ENCODE results near the gene CALML3.

Gene CALML3

DNA sequence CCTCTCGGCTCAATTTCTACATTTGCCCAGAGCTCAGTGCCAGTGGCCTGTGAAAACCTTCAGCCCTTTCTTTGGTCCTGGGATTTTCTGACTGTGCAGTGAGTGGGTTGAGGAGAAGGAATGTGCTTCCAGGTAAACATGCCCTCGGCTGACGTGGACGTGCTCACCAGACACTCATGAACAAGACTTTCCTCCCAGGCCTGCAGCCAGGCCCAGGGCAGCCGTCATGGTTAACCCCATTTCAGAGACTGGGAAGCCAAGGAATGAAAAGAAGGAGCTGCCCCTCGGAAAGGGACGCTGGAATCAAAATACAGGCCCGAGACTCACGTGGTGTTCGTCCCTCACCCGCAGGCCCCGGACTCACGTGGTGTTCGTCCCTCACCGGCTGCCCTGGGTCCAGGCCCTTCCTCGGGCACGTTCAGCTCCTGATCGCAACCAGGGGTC, 16.6 kb upstream of the CALML3 start:
- no peak for DNase-seq

DNA sequence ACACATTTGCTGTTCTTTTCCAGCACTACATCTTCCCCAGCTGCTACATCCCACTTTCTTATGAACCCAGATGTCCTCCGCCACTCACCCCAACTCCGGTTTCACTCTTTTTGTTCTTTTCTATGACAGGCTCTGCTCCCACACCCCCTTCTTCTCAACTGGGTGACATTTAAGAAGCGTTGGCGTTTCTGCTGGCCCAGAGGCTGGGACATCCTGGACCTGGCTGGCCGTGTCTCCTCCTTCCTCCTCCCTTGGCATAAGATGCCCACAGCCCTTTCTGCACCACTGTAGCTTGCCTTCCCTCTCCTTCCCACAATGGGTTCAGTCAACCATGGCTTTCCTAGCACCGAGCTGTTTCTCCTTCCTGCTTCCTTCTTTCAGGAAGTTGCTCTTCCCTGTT, 16.0 kb upstream of the CALML3 start:
- no peak for DNase-seq

DNA sequence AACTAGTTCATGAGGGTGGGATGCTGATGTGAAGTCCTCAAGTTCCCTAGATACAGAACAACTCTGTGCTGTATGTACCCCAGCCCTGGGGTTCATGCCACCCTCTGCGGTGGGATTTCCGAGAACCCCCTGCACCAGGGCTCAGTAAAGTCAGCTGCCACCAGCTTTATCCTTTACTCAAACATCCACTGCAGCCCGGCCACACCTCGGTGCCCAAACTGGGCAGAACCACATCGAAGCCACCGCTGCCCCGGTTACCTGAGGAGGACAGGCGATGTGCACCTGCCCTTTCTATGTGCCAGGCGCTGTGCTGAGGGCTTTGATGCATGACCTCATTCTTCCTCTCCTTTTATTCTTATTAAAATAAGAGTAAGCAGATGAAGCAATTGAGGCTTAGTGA, 15.5 kb upstream of the CALML3 start:
- DNase-seq, result no peak

DNA sequence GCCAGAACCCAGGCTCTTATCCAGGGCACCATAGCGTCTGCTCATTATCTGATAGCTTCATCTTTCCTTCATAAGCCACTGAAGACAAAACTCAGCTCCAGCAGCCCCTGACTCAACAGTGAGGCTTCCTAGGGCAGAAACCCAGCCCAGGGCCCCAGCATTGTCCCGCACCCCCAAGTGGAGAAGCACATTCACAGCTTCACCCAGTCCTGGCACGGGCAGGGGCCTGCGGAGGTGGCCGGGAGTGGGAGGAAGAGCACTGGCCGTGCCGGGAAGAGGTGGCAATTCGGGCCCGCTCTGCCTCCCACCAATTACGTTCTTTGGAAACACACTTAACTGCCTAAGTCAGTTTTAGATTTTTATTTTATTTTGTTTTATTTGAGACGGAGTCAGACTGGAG, 15.1 kb upstream of the CALML3 start:
- DNase-seq, result no peak

DNA sequence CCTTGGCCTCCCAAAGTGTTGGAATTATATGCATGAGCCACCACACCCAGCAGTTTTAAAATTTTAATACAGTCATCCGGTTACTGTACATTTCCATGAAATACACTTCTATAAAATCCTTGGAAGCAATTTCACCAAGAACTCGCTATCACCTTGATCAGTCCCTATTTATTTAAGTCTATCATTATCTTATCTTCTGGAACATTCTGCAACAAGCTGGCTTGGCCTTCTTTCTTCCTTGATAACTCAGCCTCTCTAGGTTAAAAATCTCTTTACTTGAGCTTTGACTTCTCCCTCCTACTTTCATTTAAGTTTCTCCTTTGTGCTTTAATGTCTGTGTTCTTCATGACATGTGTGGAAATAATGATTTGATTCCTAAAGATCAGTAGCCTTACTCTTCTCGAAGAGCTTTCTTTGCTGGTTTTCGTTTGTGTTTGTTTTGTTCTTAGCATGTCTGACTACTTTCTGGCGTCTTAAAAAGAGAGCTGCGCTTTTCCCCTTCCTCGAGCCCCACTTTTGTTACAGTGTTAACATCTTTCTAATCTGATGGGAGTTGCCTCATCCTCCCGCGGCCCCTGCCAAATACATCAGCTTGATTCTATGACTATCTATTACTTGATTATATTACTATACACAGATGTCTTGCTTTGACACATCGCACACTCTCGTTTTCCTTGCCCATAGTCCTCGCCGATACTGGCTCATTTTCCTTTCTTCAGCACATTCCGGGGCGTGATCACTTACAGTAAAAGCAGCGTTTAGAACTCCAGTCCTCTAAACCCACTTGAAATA, 14.3 kb upstream of the CALML3 start:
- DNase-seq, result no peak

DNA sequence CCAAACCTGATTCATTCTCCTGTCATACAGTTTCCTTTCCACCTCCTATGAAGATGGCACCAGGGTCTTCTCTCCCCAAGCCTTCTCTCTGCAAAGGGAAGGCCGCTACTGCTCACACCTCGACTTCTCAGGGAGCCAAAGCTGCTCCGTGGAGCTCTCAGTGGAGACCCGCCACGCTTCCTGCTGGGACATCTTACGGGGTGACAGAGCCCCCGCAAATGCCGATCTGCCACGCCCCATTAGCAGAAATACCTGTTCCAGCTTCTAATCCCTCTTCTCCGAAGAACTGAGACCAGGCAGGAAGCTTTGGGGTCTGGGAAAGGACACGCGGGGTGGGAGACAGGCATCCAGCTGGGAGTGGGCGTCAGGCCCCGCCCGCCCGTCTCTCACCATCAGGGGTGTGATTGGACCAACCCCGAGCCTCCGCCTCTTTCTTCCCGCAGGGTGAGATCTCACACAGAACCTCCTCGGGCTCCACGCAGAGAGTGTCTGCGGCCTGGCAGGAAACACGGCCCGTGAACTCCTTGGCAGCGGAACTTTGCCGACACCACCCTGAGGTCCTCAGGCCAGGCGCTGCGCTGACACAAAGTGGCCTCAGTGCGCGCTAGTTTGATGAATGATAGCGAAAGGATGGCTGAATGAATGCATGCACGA, 13.4 kb upstream of the CALML3 start:
- no peak for DNase-seq

DNA sequence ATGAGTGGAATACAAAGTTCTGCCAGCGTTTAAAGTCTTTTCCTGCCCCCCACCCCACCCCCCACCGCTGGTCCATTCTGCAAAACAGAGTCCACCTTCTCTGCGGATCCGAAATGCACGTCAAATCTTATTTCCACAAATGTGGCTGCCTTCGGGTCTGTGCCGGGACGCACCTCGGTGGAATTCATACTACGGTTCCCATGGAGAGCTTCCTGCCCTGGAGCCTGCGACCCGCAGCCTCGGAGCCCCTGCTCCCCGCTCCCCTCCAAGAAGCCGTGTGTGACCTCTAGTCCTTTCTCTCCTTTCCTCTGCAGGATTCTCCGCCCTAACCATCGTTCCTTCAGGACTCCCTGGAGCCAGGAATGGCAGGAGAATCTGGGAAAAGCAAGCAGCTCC, 12.9 kb upstream of the CALML3 start:
- DNase-seq, result no peak

DNA sequence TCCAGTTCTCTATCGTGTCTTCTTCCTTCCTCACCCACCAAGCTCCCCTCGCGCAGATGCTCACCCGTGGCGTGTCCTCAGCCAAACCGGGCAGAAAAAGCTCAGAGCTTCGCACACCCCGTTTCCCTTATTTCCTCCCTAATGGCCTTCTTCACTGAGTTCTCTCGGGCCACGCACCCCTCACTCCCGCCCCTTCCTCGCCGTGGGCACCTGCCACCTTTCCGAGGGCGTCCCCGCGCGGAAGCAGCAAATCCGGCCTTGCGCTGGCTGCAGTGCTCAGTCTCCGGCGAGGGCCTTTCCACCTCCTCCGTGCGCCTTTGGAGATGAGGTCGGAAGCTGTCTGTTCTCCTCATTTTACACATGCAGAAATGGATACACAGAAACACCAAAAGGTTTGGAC, 12.4 kb upstream of the CALML3 start:
- DNase-seq, result no peak

DNA sequence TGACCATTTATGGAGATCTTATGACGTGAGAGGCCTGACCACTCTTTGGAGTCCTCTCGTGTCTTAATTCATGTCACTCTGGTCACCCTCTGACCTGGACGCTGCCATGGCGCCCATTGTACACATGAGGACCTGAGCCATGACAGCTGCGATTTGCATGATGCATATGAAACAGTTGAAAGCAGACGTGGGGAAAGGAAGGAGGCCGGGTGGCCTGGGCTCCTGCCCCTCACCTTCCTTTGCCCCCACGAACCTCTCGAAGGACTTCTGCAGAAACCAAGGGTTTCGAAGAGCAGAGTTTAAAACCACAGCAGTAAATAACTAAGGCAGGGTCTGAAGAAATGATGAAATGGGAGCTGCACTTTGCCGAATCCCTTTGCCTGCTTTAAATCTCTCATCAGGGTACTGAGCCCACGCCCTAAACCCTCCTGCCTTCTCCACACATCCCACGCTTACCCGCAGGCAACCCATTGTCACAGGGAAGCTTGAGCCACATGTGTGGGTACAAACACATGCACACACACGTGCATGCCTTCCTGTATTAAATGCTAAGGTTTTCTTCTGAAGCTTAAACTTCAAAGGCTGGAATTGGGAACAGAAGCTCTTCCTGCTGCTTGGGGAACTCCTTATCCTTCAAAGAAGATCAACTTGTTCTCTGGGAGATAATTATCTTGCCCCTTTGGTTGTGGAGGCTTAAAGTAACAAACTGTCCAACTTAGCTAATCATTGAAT, 11.7 kb upstream of the CALML3 start:
- DNase-seq, result no peak

DNA sequence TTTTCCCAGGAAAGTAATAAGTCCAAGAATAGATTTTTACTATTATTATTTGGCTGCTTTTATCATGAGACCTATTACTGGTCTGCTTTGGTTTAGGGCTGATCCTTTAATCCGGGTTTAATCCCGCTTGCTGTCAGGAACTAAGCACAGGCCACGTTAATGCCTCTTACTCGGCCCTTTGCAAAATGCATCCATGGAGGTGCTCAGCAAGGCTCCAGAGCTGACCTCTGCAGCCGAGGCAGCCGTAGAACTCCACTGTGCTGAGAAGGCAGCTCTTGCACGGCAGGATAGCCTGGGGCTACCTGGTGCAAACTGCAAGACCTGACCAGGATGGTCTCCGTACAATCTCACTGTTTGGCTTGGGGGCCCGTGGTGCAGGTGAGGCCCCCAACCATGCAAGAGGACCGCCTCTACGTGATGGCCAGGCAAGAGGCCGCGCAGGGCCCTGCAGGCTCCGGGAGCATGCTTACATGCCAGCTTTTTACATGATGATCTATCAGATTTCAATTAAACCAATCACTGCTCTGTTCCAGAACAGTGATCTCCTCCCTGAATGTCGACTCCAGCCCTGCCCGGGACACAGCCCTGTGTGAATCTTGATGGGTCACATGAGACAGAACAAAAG, 10.4 kb upstream of the CALML3 start:
- no peak for DNase-seq

DNA sequence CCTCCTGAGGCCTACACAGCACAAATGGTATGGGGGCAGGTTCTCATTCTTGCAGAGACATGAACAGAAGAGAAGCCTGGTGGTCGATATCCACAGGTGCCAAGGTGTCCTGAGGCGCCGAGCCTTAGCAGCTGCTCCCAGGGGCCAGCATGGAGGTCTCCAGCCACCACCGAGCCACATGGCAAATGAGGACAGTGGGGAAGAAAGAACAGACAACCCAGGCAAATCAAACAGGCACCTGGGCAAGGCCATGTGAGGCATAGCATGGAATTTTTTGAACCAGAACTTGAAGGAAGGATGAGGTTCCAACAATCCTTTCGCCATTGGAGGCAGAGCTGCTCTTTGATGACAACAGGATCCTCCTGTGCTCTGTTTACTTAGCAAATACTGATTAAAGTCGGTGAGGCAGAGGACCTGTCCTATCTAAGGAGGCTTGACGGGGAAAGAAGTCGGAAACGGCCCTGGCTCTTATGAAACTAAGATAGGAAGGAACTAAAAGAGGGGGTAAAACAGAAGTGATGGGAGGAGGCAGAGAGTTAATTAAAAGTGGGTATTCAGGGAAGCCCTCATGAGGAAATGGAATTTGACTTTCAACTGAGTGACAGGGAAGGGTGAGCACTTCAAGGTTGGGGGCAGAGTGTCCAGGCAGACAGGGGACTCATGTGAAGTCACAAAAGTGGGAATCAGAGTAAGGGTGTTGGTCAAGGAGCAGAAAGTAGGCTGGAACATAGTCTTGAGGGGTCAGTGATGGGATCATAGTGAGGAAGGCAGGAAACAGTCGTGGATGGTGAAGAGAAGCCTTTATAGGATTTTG, 8.6 kb upstream of the CALML3 start:
- no peak for DNase-seq

DNA sequence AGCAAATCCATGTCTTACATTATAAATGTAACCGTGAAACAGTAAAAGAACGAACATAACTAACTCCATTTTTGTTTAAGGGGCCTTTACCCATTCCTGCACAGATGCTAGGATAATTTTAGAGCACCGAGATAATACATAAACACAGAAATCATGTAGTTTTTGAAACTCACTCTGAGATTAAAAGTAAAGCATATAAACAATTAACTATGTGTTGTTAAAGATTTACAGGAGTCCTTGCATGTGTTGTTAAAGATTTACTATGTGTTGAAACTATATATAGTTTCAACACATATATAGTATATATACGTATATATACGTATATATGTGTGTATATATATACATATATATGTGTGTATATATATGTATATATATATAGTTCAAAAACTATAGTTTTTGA, 7.2 kb upstream of the CALML3 start:
- DNase-seq, result no peak

DNA sequence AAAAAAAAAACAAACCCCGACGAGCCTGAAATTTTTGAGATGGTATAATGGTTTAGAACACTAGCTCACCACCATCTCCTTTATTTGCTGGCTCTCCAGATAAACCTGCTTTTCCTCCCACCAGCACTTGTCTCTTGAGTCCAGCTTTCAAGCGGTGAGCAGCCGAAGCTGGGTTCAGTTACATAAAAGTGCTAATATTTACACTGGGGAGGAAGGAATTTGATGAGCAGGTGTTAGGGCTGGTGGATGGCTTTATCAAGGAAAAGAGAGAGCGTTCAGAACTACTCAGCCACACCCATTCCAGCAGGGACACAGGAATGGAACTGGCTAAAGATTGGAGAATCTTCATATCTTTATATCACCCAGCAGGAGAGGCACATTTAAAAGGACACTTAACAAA, 6.6 kb upstream of the CALML3 start:
- no peak for DNase-seq

DNA sequence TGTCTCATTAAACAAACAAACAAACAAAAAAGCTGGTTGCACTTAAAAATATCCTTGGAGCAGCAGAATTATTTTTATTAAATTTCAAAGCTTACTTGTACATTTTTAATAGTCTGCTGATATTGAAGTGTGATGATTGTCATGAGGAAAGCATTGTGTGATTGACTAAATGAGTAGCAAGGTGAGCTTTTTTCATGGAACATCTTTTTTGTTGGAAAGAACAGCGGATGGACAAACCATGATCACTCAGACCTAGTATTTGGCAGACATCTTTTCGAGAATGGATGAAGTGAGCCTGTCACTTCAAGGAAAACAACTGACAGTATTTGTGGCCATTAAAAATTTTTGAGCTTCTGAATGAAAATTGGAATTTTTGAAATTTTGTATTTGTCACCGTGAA, 5.7 kb upstream of the CALML3 start:
- DNase-seq, result no peak

DNA sequence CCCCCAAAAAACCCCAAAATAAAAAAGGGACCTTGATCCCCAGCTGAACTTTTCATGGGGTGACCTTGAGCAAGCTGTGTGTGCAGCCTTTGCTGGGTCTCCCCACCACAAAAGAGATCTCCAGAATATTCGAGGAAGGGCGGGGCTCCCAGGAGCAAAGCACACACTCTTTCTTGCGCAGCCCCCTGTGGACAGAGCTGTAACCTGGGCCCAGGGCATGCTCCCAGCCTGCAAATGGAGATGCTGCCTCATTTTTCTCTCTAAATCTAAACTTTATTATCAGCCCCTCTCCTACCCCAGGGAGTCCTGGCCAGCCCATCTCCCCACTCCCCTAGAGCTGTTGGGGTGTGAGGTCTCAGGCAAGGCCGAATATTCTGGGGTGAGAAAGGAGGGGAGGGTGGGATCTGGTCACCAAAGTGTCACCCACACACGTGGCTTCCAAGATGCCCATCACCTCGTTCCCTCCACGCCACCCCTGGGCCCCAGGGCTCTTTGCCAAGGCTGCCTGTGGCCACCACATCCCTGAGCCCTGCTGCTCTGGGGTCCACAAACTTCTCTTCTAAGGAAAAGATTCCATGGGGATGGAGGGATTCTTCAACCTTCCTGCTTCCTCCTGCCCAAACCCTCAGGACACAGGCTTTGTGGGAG, 1.7 kb upstream of the CALML3 start:
- DNase-seq, result no peak

DNA sequence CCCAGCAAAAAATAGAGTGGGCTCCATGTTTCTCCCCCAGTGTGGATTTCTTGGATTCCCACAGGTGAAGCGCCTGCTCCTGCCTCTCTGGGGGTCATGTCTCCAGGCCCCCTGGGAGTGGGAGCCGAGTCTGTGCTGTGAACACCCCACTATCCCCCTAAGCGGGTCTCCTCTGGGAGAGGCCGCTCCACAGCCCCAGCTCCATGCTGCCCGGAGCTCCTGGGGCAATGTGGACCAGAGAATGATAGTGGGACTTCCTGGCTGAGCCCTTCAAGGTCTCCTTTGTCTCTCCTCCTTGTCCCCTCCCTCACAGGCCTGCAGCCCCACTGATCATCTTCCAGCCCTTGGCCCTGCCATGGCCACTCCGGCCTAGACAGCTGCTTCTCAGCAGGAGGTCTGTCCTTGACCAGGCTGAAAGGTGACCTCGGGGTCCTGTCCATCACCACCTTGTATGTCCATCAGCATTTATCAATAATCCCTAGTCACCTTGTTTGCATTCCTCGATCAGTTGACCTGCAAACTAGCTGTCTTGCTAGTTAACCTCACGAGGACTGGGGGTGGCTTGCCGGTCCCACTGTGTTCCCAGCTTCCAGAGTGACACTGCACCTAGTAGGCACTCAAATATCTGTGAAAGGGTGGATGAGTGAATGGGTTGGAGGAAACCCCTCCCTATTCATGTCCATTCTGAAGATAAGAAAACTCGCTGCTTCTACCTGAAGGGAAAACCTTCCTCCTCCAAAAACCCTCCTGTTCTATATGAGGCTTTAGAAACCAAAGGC, 776 bp upstream of the CALML3 start:
- DNase-seq, result no peak

DNA sequence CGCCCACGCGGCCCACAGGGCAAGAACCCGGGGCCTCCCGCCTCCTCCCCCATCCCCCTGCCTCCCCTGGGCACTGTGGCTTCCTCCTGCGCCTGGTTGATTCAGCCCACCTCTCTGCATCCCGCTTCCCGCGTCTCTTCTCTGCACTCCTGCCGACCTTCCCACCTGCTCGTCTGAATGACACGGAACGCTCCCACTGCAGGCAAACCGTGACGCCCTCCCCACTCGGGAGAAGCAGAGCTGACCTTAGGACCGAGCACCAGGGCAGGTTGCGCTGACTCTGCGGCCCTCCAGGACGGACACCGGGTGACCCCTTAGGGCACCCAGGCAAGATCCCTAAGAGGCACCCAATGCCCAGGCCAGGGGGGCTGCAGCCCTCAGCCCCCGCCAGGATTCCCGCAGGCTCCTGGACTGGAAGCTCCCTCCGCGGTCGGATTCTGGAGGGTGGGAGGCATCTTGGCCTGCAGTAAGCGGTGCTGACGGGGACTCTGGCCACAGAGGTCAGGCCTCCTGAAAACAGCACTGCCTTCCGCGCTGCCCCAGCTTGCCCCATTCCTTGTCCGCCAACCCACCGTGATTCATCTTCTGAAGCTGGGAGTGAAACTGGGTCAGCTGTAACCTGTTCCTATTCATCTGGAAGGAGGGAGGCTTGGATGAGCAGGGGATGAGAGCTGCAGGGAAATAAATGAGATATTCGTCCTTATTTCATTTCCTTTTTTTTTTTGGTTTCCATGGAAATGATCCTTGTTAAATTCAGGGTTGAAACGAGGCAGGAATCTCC, 990 bp downstream of the CALML3 start:
- no peak for DNase-seq

DNA sequence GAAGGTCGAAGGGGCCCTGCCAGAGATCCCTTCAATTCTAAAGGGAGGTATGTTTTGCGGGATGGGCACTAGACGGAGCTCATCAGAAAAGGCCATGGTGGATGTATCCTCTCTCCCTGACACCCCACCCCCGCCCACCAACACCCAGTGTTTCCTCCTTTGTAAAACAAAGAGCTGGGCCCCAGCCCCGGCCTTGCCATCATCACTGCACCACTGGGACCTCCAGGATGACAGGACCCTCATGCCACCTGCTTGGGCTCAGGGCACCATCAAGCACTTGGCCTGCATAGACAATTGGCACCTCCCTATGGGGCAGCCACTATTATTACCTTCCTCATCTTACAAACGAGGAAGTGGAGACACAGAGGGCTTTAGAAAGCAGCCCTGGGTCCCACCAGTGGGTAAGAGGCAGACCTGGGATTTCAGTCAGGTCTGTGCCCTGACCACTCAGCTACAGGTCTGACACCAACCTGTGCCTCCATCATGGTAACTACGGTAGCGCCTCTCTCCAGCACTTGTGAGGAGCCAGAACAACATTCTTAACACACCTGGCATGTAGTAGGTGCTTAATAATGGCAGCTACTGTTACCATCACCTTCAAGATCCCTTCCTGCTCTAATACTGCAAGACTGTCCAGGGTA, 2.0 kb downstream of the CALML3 start:
- DNase-seq, result no peak

DNA sequence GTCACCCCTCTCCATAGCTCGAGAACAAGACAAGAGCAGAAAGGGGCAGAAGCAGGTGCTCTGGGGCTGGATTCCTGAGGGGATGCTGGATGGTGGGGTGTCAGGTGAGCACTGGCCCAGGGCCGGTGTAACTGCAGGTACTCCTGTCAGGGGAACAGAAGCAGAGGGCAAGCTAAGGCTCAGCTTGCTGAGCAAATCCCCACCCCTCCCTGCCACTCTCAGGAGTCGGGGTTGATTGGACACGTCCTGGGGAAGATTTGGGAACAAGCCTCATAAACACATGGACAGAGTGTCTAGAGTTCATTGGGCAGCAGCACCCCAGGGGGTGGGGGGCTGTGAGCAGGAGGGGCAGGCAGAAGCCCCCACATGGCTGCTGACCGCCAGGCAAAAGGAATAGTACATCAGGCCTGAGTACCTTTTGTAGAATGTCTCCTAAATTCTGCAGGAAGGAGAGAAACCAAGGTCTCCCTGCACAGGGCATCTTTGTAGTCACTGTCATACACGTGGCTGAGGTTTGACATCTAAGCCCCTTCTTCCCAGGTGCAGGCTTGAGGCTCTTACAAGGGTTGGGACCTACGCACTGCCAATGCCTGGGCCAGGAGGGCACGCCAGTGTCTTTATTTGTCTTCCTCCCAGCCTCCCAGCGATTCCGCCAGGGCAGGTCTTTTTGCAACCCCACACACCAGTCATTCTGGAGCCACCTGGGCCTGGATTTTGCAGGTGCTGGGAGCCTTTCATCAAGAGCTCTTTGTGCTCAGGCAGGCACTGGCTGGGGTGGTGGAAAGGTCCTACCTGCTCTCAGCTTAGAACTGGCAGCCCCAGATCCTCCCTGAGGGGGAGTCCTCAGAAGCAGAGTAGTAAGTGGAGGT, 2.8 kb downstream of the CALML3 start:
- no peak for DNase-seq
